SK-N-SH treated with all-trans-retinoic acid at 6 μM for 48 hours (cell line): ENCODE data around the gene LCORL.

Experiments
- GLIS3 ChIP-seq: fragments of 250-450 bp; sonication (Bioruptor Pico); IDR thresholded peaks from 2 replicates; pipeline ENCODE4 v1.5.0; 2020; ENCODE audit warnings: mild to moderate bottlenecking, moderate library complexity
- OSR1 ChIP-seq: fragments of 250-450 bp; sonication (Bioruptor Pico); IDR thresholded peaks from 2 replicates; pipeline ENCODE4 v1.8.0; 2022; ENCODE audit warnings: moderate library complexity, mild to moderate bottlenecking, inconsistent platforms
- PPARA ChIP-seq: fragments of 250-450 bp; sonication (Bioruptor Pico); IDR thresholded peaks from 2 replicates; pipeline ENCODE4 v1.5.0; 2020; ENCODE audit warnings: mild to moderate bottlenecking, borderline replicate concordance
- RARB ChIP-seq: fragments of 250-450 bp; sonication (Bioruptor Pico); IDR thresholded peaks from 2 replicates; pipeline ENCODE4 v1.8.0; 2021; ENCODE audit warnings: mild to moderate bottlenecking, moderate library complexity
- ZFP30 ChIP-seq: fragments of 450-650 bp; formaldehyde crosslinking; IDR thresholded peaks from 2 replicates; pipeline ENCODE4 v1.5.0; 2022; ENCODE audit warnings: mild to moderate bottlenecking, moderate library complexity
- ZNF70 ChIP-seq: fragments of 450-650 bp; formaldehyde crosslinking; IDR thresholded peaks from 2 replicates; pipeline ENCODE4 v1.5.0; 2020; ENCODE audit warnings: mild to moderate bottlenecking, moderate library complexity

DNA sequence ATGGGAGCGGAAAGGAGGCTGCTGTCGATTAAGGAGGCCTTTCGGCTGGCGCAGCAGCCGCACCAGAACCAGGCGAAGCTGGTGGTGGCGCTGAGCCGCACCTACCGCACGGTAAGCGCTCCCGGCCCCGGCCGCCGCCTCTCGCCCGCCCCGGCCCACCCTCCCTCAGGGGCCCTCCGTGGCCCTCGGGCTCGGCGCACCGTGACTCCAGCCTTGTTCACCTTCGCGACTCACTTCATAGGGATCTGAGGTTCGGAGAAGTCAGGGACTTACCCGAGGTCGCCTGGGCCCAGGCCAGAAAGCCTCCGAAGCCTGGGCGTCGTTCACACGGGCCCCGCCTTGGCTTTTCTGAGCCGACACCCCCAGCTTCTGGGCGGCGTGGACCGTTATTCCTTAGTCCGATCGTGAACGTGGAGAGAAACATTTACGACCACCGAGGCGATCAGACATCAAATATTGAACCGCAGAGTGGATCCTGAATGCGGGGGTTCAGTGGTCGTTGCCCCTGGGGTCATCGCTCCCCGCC is 210.4 kb downstream of the LCORL start:
- TF ChIP-seq ZFP30 (CRISPR knock-in tag) (no peak), OSR1 (no peak), RARB (CRISPR knock-in tag) (no peak), PPARA (CRISPR knock-in tag) (no peak), GLIS3 (CRISPR knock-in tag) (no peak), ZNF70 (no peak)
